ENCODE data around the gene MSX1.

DNA sequence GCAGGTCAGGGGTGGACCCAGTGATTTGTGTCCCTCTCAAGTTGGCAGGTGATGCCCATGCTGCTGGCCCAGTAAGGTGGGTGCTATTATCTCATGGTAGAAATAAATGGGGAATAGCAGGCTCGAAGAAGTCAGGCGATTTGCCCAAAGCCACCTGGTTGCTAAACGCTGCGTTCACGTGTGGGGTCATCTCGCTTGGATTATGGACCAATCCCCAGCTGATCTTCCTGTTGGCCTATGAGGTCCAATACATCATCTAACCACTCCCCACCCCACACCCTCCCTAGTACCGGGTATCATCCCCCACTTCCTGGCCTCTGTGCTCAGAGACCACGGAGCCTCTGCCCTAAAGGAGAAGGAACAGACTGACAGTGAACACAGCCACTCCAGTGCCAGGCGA, 18.3 kb upstream of the MSX1 start:
- TF ChIP-seq, protein P1, sequence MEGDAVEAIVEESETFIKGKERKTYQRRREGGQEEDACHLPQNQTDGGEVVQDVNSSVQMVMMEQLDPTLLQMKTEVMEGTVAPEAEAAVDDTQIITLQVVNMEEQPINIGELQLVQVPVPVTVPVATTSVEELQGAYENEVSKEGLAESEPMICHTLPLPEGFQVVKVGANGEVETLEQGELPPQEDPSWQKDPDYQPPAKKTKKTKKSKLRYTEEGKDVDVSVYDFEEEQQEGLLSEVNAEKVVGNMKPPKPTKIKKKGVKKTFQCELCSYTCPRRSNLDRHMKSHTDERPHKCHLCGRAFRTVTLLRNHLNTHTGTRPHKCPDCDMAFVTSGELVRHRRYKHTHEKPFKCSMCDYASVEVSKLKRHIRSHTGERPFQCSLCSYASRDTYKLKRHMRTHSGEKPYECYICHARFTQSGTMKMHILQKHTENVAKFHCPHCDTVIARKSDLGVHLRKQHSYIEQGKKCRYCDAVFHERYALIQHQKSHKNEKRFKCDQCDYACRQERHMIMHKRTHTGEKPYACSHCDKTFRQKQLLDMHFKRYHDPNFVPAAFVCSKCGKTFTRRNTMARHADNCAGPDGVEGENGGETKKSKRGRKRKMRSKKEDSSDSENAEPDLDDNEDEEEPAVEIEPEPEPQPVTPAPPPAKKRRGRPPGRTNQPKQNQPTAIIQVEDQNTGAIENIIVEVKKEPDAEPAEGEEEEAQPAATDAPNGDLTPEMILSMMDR (IDR thresholded peaks at IDR 0.05): no peak
- no peak for TF ChIP-seq POLR2A (IDR thresholded peaks at IDR 0.05)
